Gastroesophageal sphincter (tissue), 3 donors: Measurements from ENCODE around the gene C6orf141.

Source experiments
- CTCF ChIP-seq, 4 experiments: fragments of 200-600 bp in 2 of 4; fragments of 450-650 bp in 2 of 4; sonication (generic) in 1 of 4; IDR thresholded peaks; one replicate each; pipeline ENCODE4 v1.5.1; 2017 to 2019; ENCODE audit warnings: antibody characterized with exemption in 4 of 4, mild to moderate bottlenecking in 2 of 4, moderate library complexity in 2 of 4
- POLR2A ChIP-seq, 2 donors: fragments of 450-650 bp; IDR thresholded peaks; one replicate each; pipeline ENCODE4 v1.6.1; 2017; ENCODE audit warnings: antibody characterized with exemption in 2 of 2, mild to moderate bottlenecking in 2 of 2, moderate library complexity in 1 of 2
- POLR2AphosphoS5 ChIP-seq: sonication (generic); formaldehyde crosslinking; IDR thresholded peaks from one replicate; pipeline ENCODE4 v1.6.1; 2017; ENCODE audit warnings: antibody characterized with exemption

- TF ChIP-seq CTCF (IDR thresholded peaks at IDR 0.05) (no peak), POLR2A (IDR thresholded peaks at IDR 0.05) (no peak), POLR2AphosphoS5 (no peak)
These were observed 11.4 kb upstream of the C6orf141 start for GRCh38 chr6:49539102-49539501.
